C4-2B (cell line): Measurements from ENCODE around the gene NLGN4Y.

ENCODE experiments used
- CTCF ChIP-seq: fragments of 450-650 bp; conservative IDR thresholded peaks from 2 replicates; pipeline ENCODE4 v1.5.1; 2017; ENCODE audit warnings: mild to moderate bottlenecking
- ZFX ChIP-seq: fragments of 450-650 bp; IDR thresholded peaks from 2 replicates; pipeline ENCODE4 v1.6.1; 2017

GRCh38 chrY:14763600-14763999 lies 239.3 kb downstream of the NLGN4Y start:
- TF ChIP-seq CTCF (no peak), ZFX (no peak)
